SU-DHL-6 (cell line): ENCODE results near the gene FCAMR.

Experiments used
- H2AFZ ChIP-seq: fragments of 200-600 bp; sonication (generic); 2 replicates; pipeline ENCODE4 v1.6.1; 2014; ENCODE audit warnings: low read depth, mild to moderate bottlenecking, moderate library complexity, mixed read lengths, antibody characterized with exemption, low read length; ENCODE audit not compliant: severe bottlenecking
- H3F3A ChIP-seq: fragments of 200-600 bp; shearing (Covaris generic); 2 replicates; pipeline ENCODE4 v1.6.0; 2016; ENCODE audit warnings: antibody characterized with exemption, mild to moderate bottlenecking; ENCODE audit not compliant: insufficient read depth
- H3K27ac ChIP-seq: fragments of 200-600 bp; sonication (generic); 2 replicates; pipeline ENCODE4 v1.5.1; 2016; ENCODE audit warnings: low read depth, mild to moderate bottlenecking, low read length, moderate library complexity, mixed read lengths
- H3K27me3 ChIP-seq: fragments of 200-600 bp; sonication (generic), shearing (Covaris generic); 2 replicates; pipeline ENCODE4 v1.6.0; 2014; ENCODE audit warnings: mild to moderate bottlenecking, low read length
- H3K36me3 ChIP-seq: fragments of 200-600 bp; sonication (generic); 2 replicates; pipeline ENCODE4 v1.6.1; 2014; ENCODE audit warnings: mild to moderate bottlenecking, low read length, mixed read lengths
- H3K4me2 ChIP-seq: fragments of 300-600, 200-600 bp; shearing (Covaris generic), sonication (generic); 2 replicates; pipeline ENCODE4 v1.6.0; 2014; ENCODE audit warnings: low read length, low read depth, mild to moderate bottlenecking; ENCODE audit not compliant: poor library complexity, severe bottlenecking
- H3K4me3 ChIP-seq: fragments of 200-600 bp; sonication (generic); 2 replicates; pipeline ENCODE4 v1.5.1; 2014; ENCODE audit warnings: antibody characterized with exemption, low read length, mild to moderate bottlenecking, mixed read lengths; ENCODE audit not compliant: insufficient read depth, poor library complexity, severe bottlenecking
- H3K79me2 ChIP-seq: fragments of 200-600 bp; sonication (generic); 2 replicates; pipeline ENCODE4 v1.6.1; 2014; ENCODE audit warnings: mild to moderate bottlenecking, low read length, moderate library complexity; ENCODE audit not compliant: insufficient read depth
- H3K9ac ChIP-seq: fragments of 200-600 bp; sonication (generic); 2 replicates; pipeline ENCODE4 v1.7.0; 2014; ENCODE audit warnings: mild to moderate bottlenecking, low read length
- H3K9me2 ChIP-seq: fragments of 200-600 bp; sonication (generic); replicated peaks from 2 replicates; pipeline ENCODE4 v1.6.1; 2014; ENCODE audit warnings: low read length; ENCODE audit not compliant: insufficient read depth
- H3K9me3 ChIP-seq: fragments of 200-600 bp; sonication (generic); 2 replicates; pipeline ENCODE4 v1.6.1; 2014; ENCODE audit warnings: low read length, mixed read lengths; ENCODE audit not compliant: insufficient read depth
- H4K20me1 ChIP-seq: fragments of 200-600 bp; sonication (generic); 2 replicates; pipeline ENCODE4 v1.6.1; 2014; ENCODE audit warnings: low read depth, mild to moderate bottlenecking, antibody characterized with exemption, low read length, moderate library complexity, mixed read lengths
- CTCF ChIP-seq: fragments of 200-600 bp; sonication (generic); IDR thresholded peaks from one replicate; pipeline ENCODE4 v1.5.1; 2017; ENCODE audit warnings: antibody characterized with exemption, mild to moderate bottlenecking, low read length, moderate library complexity; ENCODE audit not compliant: insufficient read depth, poor library complexity, severe bottlenecking
- EZH2phosphoT487 ChIP-seq: fragments of 200-600 bp; sonication (generic), shearing (Covaris generic); conservative IDR thresholded peaks from 2 replicates; pipeline ENCODE4 v1.6.1; 2018; ENCODE audit warnings: mild to moderate bottlenecking, antibody characterized with exemption, low read length, moderate library complexity, mixed read lengths

FCAMR gene

GRCh38 chr1:207014728-207015127 is 44.5 kb upstream of the FCAMR start:
- H3K4me2 ChIP-seq: no peak overlapping the region
- no peaks in the 10 kb centered on the region for H3K79me2 ChIP-seq
- H3K9ac ChIP-seq: no peak overlapping the region
- no peak overlapping the region for H2AFZ ChIP-seq
- no peaks in the 10 kb centered on the region for H4K20me1 ChIP-seq
- H3K9me3 ChIP-seq: no peaks in the 10 kb centered on the region
- H3K36me3 ChIP-seq: no peaks in the 10 kb centered on the region
- H3K27me3 ChIP-seq: no peaks in the 10 kb centered on the region
- no peak overlapping the region for H3K4me3 ChIP-seq
- no peaks in the 10 kb centered on the region for H3K9me2 ChIP-seq
- TF ChIP-seq CTCF (no peak), EZH2phosphoT487 (no peak)
- H3F3A ChIP-seq: no peaks in the 10 kb centered on the region
- H3K27ac ChIP-seq: no peak overlapping the region

- Histone ChIP-seq H4K20me1 (no peaks in the 10 kb centered on the region), H3K27ac (no peak overlapping the region), H3K4me2 (no peak overlapping the region), H2AFZ (no peak overlapping the region), H3K9me2 (no peaks in the 10 kb centered on the region), H3K9me3 (no peaks in the 10 kb centered on the region), H3K36me3 (no peaks in the 10 kb centered on the region), H3K4me3 (no peak overlapping the region), H3K9ac (no peak overlapping the region), H3F3A (no peaks in the 10 kb centered on the region), H3K27me3 (no peaks in the 10 kb centered on the region), H3K79me2 (no peaks in the 10 kb centered on the region)
- TF ChIP-seq EZH2phosphoT487: no peak
- TF ChIP-seq CTCF: no peak
Measured at GRCh38 chr1:207013321-207014085, 43.2 kb upstream of the FCAMR start.

- no peak overlapping the region for H3K9ac ChIP-seq
- H3K27ac ChIP-seq: no peak overlapping the region
- no peak for TF ChIP-seq EZH2phosphoT487
- TF ChIP-seq CTCF: no peak
- no peaks in the 10 kb centered on the region for H3F3A ChIP-seq
- no peaks in the 10 kb centered on the region for H3K36me3 ChIP-seq
- H4K20me1 ChIP-seq: no peaks in the 10 kb centered on the region
- no peaks in the 10 kb centered on the region for H3K9me3 ChIP-seq
- no peak overlapping the region for H2AFZ ChIP-seq
- no peaks in the 10 kb centered on the region for H3K27me3 ChIP-seq
- no peak overlapping the region for H3K4me3 ChIP-seq
- no peaks in the 10 kb centered on the region for H3K79me2 ChIP-seq
- no peaks in the 10 kb centered on the region for H3K9me2 ChIP-seq
- H3K4me2 ChIP-seq: no peak overlapping the region
Measured at GRCh38 chr1:207010726-207011125, 40.5 kb upstream of the FCAMR start.
